Retinal pigment epithelial cell (primary cell): Measurements from ENCODE around the gene SMARCAD1.
"Not testable (repeated sequence)": the region's sequence is repeated elsewhere in the genome, so short reads cannot be mapped to it uniquely, and the experiment has no call there.

Experiments
- DNase-seq: peaks from one replicate; pipeline ENCODE4 v3.0.0-alpha.2; 2010; ENCODE audit warnings: low read depth
- H3K4me3 ChIP-seq: 2 replicates; pipeline ENCODE4 v1.5.1; 2011; ENCODE audit warnings: mild to moderate bottlenecking, low read length, control low read depth, moderate library complexity
- TF ChIP-seq, protein P1 (sequence below): conservative IDR thresholded peaks from 2 replicates; pipeline ENCODE4 v1.5.1; 2011; ENCODE audit warnings: low read depth, low read length, control low read depth, inconsistent platforms

Gene SMARCAD1

DNA sequence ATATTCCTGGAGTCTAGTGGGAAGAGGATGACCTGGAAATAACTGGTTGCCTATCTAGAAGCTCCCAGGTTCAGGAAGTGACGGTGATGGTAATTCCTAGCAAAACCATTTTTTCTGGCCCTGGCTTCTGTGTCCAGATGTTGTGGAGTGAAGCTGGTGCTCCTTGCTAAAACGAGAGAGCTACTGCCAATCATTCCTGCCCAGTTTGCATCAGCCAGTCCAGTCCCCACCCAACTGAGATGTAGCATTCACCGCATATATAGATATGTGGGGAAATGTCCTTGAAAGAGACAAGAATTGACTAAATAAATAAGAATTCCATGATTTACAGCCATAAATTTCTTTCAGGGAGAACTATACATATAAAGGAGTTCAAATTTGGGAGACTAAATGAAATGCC is 128.6 kb downstream of the SMARCAD1 start:
- H3K4me3 ChIP-seq, result no peak overlapping the region
- DNase-seq, result no peak
- TF ChIP-seq, protein P1, sequence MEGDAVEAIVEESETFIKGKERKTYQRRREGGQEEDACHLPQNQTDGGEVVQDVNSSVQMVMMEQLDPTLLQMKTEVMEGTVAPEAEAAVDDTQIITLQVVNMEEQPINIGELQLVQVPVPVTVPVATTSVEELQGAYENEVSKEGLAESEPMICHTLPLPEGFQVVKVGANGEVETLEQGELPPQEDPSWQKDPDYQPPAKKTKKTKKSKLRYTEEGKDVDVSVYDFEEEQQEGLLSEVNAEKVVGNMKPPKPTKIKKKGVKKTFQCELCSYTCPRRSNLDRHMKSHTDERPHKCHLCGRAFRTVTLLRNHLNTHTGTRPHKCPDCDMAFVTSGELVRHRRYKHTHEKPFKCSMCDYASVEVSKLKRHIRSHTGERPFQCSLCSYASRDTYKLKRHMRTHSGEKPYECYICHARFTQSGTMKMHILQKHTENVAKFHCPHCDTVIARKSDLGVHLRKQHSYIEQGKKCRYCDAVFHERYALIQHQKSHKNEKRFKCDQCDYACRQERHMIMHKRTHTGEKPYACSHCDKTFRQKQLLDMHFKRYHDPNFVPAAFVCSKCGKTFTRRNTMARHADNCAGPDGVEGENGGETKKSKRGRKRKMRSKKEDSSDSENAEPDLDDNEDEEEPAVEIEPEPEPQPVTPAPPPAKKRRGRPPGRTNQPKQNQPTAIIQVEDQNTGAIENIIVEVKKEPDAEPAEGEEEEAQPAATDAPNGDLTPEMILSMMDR, result no peak

DNA sequence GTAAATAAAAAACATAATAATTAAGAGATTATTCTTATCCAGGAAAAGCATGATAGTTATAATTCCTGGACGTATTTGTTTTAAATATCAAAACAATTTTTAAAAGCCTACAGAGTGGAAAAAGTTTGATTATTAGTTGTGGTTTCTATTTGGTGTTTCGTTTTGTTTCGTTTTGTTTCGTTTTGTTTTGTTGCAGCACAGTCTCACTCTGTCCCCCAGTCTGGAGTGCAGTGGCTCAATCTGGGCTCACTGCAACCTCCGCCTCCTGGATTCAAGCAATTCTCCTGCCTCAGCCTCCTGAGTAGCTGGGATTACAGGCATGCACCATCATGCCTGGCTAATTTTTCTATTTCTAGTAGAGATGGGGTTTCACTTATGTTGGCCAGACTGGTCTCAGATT is 129.1 kb downstream of the SMARCAD1 start:
- DNase-seq, H3K4me3 ChIP-seq: not testable (repeated sequence)

DNA sequence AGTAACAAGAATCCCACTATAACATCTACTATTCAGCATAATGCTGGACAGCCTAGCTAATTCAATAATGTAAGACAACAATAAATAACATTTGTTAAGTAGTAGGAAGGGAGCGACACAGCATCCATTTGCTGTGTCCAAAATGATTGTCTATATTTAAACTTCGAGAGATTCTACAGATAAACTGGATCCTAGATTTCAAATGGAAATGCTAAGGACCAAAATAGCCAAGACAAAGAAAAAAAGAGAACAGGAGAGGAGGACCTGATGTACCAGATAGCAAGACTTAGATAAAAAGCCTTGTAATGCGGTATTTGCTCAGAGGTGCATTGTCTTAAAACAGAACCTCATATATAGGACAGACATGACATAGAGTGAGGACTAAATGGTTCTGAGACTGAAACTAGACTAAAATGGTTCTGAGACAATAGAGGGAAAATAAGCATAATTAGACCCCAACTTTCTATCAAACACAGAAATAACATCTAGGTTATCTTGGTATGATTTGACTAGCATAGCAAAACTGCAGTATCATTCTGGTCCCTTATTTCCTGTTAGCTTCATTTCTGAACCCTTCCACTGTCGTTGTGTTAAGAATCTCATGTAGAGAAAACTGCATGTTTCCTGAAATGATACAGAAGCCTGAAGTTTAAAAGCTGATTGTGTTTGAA is 131.2 kb downstream of the SMARCAD1 start:
- TF ChIP-seq, protein P1, result no peak
- no peak for DNase-seq
- H3K4me3 ChIP-seq, result no peak overlapping the region

DNA sequence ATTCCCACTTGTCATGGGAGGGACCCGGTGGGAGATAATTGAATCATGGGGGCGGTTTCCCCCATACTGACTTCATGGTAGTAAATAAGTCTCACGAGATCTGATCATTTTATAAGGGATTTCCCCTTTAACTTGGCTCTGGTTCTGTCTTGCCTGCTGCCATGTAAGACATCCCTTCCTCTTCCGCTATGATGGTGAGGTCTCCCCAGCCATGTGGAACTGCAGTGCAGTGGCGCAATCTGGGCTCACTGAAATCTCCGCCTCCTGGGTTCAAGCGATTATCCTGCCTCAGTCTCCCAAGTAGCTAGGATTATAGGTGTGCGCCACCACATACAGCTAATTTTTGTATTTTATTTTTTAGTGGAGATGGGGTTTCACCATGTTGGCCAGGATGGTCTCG is 132.1 kb downstream of the SMARCAD1 start:
- TF ChIP-seq, protein P1, result no peak
- H3K4me3 ChIP-seq, result no peak overlapping the region
- DNase-seq, result no peak
